GM18870 (cell line): ENCODE results near the gene MPZL1.

ENCODE experiments used
- ATAC-seq: cut with Tn5 transposase; IDR thresholded peaks from one replicate; pipeline ENCODE4 v1.9.1; 2021; ENCODE audit warnings: moderate library complexity; ENCODE audit not compliant: unreplicated experiment

Gene MPZL1

GRCh38 chr1:167721617-167722151, at the start of gene MPZL1:
TSS of gene MPZL1 (plus strand) at chr1:167721982. CDS start at chr1:167722152, 170 bp downstream.
- peak; percentile 81 for ATAC-seq

- ATAC-seq: no peak
Measured at GRCh38 chr1:167672831-167673230, 49.0 kb upstream of the MPZL1 start.

DNA sequence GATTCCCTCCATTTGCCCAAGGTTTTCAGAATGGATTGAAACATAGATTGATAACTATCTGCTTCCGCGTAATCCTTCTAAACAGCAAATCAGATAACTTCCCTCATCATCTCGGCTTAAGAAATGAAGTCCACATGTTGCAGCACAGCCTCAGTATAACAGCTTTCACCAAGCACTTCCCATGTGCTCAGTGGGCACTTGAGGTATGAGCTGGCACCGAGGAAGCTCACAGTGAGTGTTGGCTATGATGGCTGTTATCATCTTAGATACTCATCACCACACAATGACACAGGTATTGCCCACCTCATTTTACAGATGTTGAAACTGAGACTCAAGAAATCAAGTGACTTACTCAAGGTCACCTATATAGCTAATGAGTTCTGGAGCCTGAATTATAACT, 48.5 kb upstream of the MPZL1 start:
- no peak for ATAC-seq

- no peak for ATAC-seq
Measured at GRCh38 chr1:167674156-167674555, 47.6 kb upstream of the MPZL1 start.

GRCh38 chr1:167675440-167675839, 46.3 kb upstream of the MPZL1 start:
- no peak for ATAC-seq

- peak; percentile 50 for ATAC-seq
Measured at GRCh38 chr1:167676205-167676915, 45.4 kb upstream of the MPZL1 start.

GRCh38 chr1:167676916-167677848, 44.6 kb upstream of the MPZL1 start:
- peak; percentile 41 for ATAC-seq

GRCh38 chr1:167678422-167678821, 43.4 kb upstream of the MPZL1 start:
- no peak for ATAC-seq

DNA sequence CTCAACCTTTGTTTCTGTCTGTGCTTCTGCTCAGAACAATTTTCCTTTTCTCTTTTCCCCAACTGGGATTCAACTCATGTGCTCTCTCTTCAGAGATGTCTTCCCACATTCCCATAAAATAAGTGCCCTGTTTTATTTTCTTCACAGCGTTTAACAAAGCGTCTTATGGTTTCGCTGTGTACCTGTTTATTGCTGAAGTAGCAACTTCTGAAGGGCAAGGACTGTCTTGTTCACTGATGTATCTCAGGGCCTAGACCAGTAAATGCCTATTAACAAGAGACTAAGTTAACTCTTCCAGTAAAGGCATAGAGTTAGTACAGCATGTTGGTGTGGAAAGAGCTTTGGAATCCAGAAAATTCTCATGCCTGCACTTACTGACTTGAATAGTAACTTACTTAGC, 42.9 kb upstream of the MPZL1 start:
- no peak for ATAC-seq

DNA sequence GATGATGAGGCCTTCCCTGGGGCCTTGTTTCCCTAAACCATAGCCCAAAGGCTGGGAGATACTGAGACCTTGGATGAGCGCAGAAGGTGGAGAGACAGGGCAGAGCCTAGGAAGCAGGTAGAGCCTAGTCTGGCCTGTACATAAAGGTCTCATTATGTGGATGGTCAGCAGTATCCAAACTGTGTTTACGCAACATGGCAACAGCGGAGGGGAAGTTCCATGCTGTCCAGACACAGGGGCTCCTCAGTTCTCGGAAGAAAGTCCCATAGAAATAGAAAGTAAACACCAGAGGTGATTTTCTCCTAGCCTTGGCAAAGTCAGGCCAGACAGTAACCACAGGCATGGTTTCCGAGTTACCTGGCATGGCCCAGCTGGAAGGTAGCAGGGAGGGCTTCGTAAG, 42.1 kb upstream of the MPZL1 start:
- no peak for ATAC-seq

DNA sequence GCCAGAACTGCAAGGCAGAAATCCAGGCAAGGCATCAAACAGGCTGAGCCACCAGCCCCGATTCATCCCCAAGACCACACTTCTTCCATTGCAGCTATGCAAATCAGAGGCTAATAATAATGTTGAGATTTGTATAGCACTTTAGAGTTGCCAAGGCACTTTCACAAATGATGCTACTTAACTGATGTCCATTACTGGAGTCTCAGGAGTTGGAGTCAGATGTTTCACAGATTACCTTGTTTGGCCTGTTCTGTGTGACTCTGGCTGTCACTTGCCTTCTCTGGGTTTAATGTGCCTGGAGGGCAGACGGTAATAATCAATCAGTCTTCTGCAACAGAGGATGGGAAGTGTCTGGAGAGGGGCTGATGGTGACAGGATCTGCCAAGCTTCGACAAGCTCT, 40.8 kb upstream of the MPZL1 start:
- ATAC-seq: no peak

- no peak for ATAC-seq
Measured at GRCh38 chr1:167681451-167682098, 40.2 kb upstream of the MPZL1 start.

DNA sequence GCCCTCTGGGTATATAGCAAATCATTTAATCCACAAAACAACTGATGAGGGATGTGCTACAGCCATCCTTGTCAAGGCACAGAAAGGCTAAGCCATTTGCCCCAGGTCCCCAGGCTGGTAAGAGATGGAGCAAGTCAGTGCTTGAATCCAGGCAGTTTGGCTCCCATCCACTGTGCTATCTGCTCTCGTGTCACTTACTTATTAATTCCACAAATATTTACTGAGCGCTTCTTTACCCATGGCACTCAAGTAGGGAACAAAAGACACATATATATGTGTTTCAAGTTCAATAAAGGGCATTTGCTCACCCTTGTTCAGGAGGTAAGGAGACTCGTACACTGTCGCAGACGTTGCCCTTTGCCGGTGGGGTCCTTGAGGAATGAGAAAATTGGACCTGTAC, 38.6 kb upstream of the MPZL1 start:
- ATAC-seq: no peak

DNA sequence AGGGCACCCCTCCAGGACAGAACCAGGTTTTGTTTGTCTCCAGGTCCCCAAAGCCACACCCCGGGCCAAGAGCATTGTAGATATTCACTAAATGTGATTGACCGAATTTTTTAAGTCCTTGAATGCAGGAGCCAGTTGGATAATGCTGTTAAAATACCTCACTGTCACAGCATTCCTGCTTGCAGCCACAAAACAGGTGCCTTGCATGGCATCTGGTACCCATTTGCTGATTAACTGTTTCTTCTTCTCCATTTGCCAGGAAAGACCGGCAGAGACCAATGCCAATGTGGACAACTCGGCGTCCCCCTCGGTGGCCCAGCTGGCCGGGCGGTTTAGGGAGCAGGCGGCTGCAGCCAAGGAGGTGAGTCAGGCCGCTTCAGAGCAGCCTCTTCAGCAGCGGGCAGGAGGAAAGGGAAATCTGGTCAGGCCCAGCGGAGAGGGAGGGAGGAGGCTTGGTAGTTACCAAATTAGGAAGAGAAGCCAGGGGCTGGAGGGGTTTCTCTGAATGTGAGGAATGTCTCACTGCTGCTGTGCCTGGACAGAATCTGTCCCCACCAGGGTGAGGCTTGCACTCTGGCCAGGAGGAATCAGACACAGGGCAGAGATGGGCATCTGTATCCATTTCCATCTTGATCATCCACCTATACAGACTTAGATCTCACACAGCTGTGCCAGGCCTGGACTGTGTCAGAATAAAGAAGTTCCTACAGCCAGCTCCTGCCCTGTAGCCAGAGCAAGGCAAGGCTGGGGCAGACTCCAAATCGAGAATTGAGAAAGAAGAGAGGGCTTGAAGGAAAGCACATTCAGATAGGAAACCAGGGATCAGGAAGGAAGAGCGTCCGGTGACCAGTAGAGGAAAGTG, 37.9 kb upstream of the MPZL1 start:
- no peak for ATAC-seq

GRCh38 chr1:167685844-167686243, 35.9 kb upstream of the MPZL1 start:
- no peak for ATAC-seq

- ATAC-seq: peak; percentile 36
Measured at GRCh38 chr1:167687919-167688519, 33.8 kb upstream of the MPZL1 start.

DNA sequence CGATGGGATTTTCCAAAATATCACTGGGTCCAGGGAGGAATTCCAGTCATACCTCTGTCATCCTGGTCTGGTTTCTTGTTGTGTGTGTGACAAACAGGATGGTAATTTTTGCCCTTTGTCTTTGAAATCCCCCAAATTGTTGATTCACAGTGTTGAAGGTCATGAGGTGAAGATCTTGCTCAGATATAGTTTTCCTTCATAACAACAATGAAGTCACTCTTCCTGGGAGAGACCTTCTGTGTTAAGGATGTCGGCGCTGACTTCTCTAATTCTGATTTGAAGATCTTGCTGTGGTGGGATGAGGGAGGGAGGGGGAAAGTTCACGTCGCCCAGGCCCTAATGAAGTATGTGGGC, 32.2 kb upstream of the MPZL1 start:
- ATAC-seq: no peak

DNA sequence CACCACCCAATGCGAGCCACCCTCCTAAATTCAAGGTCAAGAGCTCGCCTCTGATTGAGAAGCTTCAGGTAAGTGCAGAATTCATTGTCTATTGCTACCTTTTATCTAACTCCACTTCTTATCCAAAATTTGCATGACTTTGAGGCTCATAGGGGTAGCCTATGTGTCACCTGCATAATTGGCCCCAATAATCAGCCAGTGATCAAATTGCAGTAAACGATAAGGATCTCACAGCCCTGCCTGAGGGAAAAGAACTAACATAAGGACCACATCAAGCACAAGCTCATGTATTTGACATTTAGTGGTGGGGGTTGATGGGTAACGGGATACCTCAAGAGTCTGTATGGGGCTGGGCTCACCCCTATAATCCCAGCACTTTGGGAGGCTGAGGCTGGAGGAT, 31.7 kb upstream of the MPZL1 start:
- ATAC-seq: no peak

- ATAC-seq: no peak
Measured at GRCh38 chr1:167693425-167694045, 28.2 kb upstream of the MPZL1 start.

GRCh38 chr1:167694691-167695090, 27.1 kb upstream of the MPZL1 start:
- no peak for ATAC-seq
